HUDEP-2 (cell line): ENCODE measurements around the gene LANCL3.
A peak's percentile ranks its signal among the peaks of the same experiment; 100 is the strongest.
"Not testable (repeated sequence)": the region's sequence is repeated elsewhere in the genome, so short reads cannot be mapped to it uniquely, and the experiment has no call there.

ENCODE experiments used
- DNase-seq, 76 experiments: peaks; one replicate each; lab custom pipeline; 2025; ENCODE audit not compliant: unreplicated experiment in 76 of 76; lab: John Stamatoyannopoulos, UW

LANCL3 gene

DNA sequence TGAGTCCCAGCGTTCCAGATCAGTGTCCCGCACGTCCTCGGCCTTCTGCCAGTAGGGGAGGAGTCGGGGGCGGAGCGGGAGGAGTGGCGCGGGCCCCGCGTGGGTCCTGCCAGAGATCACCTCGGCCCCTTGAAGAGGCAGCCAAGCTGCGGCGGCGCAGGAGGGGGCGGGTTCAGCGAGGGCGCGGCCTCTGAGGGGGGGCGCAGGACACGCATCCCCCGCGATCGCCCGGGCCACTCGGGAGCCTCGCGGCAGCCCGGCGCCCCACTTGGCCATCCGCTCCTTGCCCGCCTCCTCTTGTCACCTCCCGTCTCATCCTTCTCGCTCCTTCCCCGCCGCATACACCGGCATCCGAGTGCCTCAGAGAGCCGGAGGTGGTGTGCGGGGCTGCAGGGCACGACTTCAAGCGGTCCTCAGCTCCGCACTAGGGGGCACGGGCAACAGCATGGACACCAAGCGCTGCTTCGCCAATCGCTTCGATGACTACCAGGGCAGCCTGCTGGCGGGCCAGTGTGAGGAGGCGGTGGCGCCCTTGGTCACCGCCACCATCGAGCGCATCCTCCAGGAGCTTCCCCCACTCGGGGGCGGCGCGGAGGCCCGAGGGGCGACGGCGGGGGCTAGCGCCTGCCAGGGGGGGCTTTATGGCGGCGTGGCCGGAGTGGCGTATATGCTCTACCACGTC lies at the start of gene LANCL3:
Gene LANCL3, plus strand, starts transcription at position 236 of the 682 bp plus-strand sequence. Its CDS starts 210 bp downstream, at position 446.
- peak in 32 of 76 experiments; percentile 0 to 63 (median 8) for DNase-seq

DNA sequence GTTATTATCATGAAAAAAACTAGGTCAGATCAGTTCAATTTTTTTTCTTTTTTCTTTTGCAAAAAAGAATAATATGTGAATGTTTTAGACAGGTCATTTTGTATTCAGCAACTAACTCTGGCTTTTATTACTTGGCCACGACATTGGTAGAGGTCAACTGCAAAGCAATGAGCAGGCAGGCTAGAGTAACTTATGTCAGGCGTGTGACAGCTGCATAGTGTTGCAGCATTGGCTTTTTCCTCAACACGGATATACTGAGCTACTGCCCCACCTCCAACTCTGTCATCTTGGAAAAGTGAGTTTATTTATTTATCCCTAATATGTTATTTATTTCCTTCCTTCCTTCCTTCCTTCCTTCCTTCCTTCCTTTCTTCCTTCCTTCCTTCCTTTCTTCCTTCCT lies 47.8 kb upstream of the LANCL3 start:
- DNase-seq, result not testable (repeated sequence)

DNA sequence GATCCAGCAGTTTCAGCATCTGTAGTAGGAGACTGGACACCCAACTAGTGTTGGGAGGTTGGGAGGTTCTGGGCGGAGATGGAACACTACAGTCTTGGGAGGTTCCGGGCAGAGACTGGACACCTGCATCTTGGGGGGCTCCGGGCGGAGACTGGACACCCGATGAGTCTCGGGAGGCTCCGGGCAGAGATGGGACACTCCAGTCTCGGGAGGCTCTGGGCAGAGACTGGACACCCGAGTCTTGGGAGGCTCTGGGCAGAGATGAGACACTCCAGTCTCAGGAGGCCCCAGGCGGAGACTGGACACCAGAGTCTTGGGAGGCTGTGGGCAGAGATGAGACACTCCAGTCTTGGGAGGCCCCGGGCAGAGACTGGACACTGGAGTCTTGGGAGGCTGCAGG lies 29.5 kb upstream of the LANCL3 start:
- DNase-seq, result no peak

DNA sequence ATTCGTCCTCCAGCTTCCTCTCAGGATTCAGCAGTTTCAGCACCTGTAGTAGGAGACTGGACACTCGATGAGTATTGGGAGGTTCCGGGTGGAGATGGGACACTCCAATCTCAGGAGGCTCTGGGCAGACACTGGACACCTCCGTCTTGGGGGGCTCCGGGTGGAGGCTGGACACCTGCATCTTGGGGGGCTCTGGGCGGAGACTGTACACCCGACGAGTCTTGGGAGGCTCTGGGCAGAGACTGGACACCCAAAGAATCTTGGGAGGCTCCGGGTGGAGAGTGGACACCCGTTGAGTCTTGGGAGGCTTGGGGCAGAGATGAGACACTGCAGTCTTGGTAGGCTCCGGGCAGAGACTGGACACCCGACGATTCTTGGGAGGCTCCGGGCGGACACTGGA lies 28.7 kb upstream of the LANCL3 start:
- DNase-seq, result no peak

DNA sequence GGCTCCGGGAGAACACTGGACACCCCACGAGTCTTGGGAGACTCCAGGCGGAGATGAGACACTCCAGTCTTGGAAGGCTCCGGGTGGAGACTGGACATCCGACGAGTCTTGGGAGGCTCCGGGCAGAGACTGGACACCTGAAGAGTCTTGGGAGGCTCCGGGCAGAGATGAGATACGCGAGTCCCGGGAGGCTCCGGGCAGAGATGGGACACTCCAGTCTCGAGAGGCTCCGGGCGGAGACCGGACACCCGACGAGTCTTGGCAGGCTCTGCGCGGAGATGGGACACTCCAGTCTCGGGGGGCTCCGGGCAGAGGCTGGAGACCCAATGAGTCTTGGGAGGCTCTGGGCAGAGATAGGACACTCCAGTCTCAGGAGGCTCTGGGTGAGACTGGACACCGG lies 28.1 kb upstream of the LANCL3 start:
- DNase-seq, result no peak

DNA sequence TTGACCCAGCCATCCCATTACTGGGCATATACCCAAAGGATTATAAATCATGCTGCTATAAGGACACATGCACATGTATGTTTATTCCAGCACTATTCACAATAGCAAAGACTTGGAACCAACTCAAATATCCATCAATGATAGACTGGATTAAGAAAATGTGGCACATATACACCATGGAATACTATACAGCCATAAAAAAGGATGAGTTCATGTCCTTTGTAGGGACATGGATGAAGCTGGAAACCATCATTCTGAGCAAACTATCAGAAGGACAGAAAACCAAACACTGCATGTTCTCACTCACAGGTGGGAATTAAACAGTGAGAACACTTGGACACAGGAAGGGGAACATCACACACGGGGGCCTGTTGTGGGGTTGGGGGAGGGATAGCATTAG lies 26.9 kb upstream of the LANCL3 start:
- not testable (repeated sequence) for DNase-seq

DNA sequence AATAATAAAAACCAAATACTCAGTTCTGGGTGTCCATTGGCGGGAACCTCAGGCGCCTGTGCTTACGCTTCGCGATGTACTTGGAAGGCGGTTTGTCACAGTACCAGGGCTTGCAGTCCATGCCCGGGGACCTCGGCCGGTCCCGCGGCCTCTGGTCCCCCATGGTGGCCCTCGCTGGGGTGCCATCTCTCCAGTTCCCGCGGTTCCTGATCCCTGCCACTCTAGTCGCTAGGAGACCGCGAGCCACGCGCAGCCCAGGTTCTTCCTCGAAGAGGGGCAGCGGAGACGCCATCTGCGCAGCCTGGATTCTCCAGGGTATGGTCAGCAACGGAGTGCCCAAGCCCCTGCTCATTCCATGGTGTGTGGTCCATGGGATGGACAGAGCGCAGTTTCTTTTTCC lies 26.4 kb upstream of the LANCL3 start:
- no peak for DNase-seq

DNA sequence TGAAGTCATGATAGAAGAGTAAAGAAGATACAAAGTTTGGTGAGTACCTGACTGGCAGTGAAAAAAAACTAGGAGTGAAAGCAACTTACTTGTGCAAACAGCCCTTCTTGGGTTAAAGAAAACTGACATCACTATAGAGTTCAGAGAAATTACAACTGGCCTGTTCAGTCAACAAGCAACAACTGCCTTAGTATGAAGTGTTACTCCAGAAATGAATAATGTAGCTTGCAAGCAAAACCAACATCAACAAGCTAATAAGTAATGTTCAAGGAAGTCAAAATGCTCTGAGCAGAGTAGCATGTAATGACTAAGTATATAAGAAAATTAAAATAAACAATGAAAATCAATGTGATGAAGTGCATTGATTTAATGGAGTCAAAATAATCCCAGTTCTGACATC lies 21.8 kb upstream of the LANCL3 start:
- DNase-seq, result not testable (repeated sequence)

DNA sequence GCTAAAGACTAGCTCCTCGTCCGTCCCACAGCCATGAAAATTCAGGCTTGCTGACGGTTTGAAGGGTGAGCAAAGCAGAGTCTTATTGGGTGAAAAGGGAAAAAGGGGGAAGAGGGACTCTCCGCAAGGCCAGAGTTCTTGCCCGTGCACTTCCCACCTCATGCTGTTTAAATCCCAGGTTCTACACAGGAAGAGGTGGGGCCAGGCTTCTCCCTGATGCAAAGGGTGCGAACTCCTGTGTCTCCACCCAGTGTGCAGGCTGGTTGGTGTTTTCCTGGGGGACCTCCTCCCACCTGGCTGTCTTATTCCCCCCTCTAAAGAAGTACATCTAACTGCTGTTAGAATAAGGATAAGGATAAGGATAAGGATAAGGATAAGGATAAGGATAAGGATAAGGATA lies 18.0 kb upstream of the LANCL3 start:
- no peak for DNase-seq

DNA sequence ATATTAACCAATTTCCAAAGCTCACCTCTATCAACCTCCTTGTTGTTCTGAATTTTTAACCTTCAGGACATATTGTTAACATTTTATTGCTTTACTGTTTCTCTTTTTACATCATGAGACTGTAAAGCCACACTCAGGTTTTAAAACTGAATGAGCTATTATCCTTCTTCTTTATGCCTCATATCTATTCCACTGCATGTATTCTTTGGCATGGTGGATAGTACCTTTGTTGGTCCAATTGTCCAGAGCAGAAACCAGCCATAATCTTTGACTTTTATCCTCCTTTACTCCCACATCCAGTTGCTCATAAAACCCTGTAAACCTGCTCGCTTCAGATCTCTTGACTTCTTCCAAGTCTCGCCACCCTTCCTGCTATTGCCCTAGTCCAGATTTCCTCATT lies 6.2 kb upstream of the LANCL3 start:
- not testable (repeated sequence) for DNase-seq

DNA sequence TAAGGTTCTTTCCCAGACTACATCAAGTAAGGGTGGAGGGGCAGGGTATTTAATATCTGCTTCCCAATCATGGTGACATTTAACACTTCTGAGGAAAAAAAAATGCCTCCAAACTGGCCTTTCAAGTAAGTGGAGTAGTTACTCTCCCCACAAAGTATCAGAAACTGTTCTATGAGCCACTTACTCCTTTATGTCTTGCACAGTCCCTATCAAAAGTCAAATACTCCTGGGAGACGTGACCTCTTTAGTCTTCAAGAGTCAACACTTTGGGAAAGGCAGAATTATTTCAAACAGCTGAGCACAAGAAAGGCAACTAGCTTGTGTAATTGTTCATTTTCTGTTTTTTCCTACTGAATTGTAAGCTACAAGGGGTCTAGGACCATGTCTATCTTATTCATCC lies 1.1 kb upstream of the LANCL3 start:
- DNase-seq, result not testable (repeated sequence)

DNA sequence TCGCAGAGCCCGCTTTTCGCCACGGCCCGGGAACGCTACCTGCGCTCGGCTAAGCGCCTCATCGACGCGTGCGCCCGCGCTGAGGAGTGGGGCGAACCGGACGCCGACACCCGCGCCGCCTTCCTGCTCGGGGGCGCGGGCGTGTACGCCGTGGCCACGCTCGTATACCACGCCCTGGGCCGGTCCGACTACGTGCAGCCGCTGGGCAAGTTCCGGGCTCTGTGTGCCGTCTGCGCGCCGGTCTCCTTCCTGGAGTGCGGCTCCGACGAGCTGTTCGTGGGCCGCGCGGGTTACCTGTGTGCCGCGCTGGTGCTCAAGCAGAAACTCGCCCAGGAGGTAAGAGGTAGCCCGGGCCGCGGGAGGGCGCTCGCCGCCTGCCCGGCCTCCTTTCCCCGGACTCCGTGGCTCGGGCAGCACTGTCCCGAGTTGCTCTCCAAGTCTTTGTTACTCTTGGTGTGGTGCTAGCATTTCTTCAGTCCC lies 687 bp downstream of the LANCL3 start:
- DNase-seq, result peak in 67 of 76 experiments; percentile 0 to 71 (median 34)

DNA sequence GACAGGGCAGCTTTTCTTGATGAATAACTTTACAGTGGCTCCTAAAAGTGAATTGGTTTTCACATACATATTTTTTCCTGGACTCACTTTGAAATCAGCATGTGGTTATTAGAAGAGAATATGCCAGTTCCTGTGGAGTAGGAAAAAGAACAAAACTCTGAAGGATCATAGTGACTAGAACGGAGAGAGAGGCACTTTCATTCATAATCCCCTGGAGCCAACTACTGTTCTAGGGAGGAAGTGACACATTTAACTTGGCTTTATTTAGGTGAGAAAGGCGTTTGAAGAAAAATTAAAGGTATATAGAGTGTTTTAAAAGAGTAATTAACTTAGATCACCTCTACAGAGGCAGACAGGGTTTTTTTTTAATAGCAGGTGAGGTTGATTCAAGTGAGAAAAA lies 1.7 kb downstream of the LANCL3 start:
- DNase-seq, result peak in 3 of 76 experiments; percentile 3 to 21 (median 21)

DNA sequence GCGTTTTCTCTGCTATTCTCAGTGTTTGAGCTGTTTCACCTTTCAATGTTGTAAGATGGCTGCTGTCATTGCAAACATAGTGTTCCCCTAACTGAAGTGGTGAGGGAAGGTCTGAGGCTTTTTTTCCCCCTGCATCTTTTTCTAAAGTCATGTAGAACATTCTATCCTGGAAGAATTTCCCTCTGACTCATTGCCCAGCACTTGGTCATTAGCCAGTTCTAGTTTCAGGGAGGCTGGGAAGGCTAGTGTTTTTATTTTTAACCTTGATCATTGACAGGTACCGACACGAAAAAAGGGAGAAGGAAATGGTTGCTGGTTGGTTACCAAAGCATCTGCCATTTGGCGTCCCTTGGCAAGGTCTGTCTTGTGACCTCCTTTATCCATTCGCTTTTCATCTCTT lies 6.6 kb downstream of the LANCL3 start:
- no peak for DNase-seq

DNA sequence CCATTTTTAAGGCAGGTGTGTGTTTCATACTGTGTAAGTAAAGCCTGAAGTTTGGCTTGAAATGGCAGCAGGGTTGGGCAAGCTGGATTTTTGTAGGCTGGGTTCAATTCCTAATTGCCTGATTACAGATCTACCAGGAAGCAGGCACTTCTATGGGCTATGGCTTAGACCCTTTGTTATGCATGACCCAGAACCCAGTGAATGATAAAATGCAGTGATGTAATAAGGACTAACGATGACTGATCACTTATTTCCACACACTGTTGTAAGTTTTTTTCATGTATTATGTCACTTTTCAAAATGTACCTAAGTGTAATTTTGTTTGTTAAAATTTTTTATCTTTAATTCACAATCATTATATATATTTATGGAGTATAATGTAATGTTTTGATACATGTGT lies 8.6 kb downstream of the LANCL3 start:
- no peak for DNase-seq

DNA sequence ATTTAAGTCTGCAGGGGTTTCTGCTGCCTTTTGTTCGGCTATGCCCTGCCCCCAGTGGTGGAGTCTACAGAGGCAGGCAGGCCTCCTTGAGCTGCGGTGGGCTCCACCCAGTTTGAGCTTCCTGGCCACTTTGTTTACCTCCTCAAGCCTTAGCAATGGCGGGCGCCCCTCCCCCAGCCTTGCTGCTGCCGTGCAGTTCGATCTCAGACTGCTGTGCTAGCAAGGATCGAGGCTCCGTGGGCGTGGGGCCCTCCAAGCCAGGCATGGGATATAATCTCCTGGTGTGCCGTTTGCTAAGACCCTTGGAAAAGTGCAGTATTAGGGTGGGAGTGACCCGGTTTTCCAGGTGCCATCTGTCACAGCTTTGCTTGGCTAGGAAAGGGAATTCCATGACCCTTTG lies 15.9 kb downstream of the LANCL3 start:
- not testable (repeated sequence) for DNase-seq

DNA sequence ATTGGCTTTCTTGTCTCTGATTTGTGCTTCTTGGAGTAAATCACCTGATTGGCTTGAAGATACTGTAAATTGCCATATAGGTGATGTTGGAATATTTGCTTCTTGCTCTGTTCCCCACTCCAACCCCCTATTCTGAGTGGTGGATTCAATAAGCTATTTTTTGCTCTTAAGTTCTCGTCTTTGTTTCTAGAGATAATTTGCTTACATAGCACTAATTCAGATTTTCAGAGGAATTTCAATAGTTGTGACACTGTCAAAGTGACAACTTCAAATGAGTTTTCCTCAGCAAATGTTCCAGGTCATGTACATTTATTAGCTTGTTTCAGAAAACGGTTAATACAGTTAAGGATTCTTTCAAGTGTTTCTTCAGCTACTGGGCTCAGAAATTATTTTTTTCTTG lies 18.6 kb downstream of the LANCL3 start:
- DNase-seq, result no peak

DNA sequence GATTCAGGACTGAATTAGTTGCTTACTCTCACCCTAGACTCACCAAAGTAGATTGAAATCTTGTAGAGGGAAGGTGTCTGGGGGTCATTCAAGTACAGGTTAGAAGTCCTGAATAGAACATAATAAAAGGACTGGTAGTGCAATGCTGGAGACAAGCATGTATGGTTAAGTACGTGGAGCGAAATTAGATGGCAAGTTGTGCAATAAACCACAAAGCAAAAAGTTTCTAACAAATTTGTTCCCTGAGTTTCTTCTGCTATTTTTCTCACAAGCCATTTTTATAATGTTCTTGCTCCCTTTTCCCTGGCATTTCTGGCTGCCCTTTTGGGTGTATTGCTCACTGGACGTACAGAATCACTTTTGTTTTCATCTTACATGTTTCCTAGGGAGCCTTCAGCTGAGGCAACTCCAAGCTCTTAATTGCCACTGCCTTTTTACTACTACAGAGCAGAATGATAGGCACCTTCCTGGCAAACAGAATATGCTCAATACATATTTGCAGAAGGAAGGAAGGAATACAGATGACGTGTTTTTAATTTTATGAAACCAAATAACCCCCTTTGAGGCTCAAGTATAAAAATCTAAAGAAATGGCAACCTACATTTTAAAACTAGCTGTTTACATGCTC lies 23.4 kb downstream of the LANCL3 start:
- DNase-seq, result peak in 1 of 76 experiments; percentile 1

DNA sequence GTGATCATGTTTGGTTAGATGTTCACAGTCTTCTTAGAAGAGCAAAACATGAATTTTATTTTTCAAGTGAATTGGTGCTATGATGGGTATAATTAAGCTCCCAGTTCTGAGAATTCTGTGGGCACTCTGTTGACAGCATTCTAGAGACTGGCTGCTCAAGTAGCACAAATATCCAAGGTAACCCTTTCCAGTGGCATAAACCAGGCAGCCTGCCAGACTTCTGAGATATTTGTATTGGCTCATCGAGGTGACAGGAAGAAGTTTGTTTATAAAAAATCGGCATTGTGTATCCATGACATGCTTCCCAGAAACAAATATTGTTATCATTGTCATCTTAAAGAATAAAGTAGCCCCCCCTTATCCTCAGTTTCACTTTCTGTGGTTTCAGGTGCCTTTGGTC lies 28.3 kb downstream of the LANCL3 start:
- peak in 1 of 76 experiments; percentile 4 for DNase-seq

DNA sequence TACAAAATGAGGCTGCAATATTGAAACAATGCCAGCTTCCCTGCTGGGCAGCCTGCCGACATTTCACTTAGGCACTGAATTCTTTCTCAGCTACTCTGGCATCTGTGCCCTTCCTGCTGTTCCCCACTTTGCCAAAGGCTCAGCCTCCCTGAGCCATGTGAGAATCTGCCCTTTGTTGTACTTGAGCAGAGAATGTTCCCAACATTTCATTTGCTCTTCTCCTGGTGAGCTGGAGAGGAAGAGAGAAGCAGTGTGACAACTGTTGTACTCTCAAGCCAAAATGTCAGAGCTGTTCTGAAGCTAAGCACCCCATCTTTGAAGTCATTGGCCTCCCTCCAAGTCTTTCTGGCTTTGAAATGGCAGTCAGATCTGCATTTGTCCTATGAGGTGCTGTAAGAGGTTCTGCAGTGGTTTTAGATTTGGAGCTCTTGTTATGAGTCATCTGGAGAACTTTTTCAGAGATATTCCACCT lies 32.5 kb downstream of the LANCL3 start:
- DNase-seq, result peak in 2 of 76 experiments; percentile 1 to 6

DNA sequence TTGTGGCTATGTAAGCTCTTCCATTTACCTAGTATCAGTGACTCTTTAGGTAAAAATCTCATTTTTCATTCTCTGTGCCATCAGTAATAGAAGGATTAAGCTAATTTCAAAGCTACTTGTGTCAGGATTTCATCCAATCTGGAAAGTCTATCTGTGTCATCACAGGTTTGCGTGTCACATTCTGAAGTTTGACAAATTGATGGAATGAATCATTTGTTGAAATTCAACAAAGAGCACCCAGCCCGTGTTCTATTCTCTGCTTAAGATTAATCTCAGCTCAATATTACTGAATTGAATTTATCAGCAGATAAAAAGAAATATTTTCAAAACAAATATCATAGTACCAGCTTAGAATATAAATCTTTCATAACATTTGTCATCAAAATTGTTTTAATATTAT lies 35.8 kb downstream of the LANCL3 start:
- no peak for DNase-seq

DNA sequence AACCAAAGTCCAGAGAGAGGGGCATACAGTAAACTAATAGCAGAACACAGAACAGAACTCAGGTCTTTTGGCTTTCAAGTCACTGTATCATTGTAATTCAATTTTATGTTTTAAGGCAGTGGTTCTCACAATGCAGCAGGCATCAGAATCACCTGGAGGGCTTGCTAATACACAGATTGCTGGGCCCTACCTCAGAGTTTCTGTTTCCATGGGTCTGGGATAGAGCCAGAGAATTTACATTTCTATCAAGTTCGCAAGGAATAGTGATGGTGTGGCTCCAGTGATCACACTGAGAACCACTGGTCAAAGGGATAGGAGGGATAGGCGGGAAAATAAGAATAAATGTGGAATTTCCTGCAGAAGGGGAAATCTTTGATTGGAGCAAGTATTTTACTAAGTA lies 36.7 kb downstream of the LANCL3 start:
- DNase-seq, result no peak
